ENCODE data around the gene SOCS3.

The SOCS3 gene

DNA sequence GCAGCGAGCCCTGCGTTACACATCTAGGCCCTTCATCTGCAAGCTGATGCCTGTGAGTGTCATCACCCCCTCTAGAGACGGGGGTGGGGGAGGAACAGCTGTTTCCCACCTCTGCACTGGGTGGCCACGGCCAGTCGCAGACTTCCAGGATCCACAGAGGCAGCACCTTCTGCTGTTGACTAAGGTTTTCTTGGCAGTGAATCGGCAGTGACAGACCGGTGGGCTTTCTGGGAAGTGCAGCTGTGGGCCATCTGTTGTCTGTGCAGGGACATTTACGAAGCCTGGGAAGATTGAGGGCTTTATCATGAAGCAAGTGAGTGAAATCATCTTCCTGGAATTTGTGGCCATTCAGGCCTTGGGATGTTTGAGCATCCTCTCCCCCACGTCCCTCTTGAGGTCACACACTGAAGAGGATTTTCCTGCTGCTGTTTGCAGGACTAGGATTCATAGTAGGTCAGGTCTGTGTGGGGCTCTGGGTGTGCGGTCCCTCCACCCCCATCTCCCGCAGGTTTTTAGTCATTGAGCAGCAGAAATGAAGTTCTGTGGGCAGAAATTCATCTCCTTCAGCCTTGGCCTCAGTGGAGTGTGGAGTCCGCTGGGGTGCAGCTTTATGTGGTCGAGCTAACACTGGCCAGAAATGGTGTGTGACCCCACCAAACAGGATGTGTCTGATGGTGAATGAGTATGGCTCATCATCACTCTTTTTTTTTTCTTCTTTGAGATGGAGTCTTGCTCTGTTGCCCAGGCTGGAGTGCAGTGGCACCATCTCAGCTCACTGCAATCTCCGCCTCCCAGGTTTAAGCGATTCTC is 30.6 kb upstream of the SOCS3 start:
- no peak for DNase-seq

- DNase-seq = no peak
Measured at GRCh38 chr17:78387977-78388941, 28.4 kb upstream of the SOCS3 start.

DNA sequence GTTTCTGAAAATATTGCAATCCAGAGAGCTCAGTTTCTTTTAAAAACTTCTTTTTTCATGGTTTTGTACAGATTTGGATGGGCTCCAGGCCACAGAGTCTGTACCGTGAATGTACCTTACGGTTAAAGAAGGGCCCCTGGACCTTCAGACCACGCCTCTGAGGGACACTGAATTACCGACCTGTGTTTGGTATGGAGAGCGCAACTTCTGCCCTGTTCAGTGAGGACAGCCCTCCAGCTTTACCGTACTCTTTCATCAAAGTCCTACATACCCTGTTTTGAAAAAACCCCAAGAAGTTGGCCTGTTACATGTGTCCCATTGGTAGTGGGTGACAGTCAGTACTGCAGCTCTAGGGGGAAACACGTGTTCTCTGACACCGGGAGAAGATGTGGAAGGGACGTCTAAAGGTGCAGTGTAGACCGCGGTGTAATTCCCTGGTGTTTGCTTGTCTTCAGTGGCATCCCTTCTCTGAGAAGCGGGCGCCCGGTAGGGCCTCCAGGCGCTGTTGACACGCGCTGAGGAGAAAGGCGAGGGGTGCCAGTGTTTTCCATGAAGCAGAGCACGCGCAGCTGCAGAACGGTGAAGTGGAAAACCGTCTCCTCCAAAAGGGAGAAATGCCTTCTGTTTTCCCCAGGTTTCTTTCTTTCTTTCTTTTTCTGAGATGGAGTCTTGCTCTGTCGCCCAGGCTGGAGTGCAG is 24.8 kb upstream of the SOCS3 start:
- DNase-seq = no peak

GRCh38 chr17:78383725-78384471 is 24.0 kb upstream of the SOCS3 start:
- DNase-seq = peak; percentile 60

DNA sequence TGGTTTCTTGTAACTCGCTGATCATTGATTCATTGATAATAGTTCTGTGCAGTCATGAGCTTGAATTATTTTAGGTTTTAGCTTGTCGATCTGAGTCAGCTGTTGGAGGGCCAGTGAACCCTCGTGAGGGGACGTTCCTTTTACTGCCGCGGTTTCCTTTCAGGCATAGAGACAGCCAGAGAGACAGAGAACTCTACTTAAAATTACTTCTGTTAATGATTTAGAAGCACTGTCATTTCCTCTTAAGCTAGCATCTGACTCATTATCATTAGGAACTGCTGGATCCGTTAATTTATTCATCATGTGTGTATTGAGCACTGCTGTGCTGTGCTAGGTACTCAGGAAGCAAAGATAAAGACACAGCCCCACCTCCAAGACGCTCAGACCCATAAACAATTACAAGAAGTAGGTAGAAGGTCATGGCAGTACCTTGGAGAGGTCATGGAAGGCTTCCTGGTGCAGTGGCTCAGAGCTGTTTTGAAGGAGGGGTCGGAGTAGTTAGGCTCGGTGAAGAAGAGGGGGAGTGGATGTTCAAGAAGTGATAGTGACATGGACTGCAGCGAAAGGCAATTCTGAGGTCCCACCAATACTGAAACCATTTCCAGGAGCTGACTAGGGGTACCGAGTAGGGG is 21.8 kb upstream of the SOCS3 start:
- peak; percentile 50 for DNase-seq

- no peak for DNase-seq
Measured at GRCh38 chr17:78380370-78380769, 20.5 kb upstream of the SOCS3 start.

DNA sequence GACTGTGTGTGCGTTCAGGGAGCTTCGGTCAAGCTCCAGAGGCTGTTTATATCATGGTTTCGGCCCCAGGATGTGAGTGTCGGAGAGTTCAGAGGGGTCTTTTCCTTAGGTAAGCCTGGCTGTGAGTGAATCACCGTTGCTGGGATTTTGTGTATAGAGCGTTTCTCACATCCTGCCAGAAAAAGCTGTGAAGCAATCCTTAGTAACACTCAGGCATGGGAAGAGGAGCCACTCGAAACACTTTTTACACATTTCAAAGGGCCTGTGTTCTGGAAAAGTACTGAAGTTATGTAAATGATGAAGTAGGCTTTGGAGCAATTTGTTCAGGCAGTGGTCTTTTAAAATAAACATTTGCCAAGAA is 19.2 kb upstream of the SOCS3 start:
- no peak for DNase-seq

GRCh38 chr17:78378225-78379130 is 18.6 kb upstream of the SOCS3 start, which contains the start of gene PGS1:
PGS1 (plus strand) TSS chr17:78378649; CDS start chr17:78378666, 17 bp downstream.
- DNase-seq = peak; percentile 83

DNA sequence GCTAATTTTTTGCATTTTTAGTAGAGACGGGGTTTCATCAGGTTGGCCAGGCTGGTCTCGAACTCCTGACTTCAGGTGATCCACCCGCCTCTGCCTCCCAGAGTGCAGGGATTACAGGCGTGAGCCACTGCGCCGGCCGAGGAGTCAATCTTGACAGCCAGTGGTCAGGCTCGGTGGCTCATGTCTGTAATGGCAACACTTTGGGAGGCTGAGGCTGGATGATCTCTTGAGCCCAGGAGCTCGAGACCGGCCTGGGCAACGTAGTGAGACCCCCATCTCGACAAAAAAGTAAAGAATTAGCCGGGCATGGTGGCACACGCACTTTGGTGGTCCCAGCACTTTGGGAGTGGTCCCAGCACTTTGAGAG is 18.0 kb upstream of the SOCS3 start:
- DNase-seq = no peak

DNA sequence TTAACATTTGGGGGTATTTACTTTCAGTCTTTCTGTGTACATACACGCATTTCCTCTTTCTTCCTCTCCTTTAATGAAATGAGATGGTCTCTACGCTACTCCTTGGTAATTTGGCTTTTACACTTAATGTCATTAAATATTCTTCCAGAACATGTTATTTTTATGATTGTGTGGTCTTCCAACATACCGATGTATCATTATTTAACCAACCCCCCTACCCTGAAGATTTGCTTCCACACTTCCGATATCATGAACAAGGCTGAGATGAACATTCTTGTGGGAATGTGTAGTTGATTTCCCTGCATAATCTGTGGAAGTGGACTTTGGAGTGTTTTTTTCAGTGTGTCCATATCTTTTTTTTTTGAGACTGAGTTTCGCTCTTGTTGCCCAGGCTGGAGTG is 16.3 kb upstream of the SOCS3 start:
- no peak for DNase-seq

GRCh38 chr17:78375401-78376151 is 15.7 kb upstream of the SOCS3 start:
- no peak for DNase-seq

DNA sequence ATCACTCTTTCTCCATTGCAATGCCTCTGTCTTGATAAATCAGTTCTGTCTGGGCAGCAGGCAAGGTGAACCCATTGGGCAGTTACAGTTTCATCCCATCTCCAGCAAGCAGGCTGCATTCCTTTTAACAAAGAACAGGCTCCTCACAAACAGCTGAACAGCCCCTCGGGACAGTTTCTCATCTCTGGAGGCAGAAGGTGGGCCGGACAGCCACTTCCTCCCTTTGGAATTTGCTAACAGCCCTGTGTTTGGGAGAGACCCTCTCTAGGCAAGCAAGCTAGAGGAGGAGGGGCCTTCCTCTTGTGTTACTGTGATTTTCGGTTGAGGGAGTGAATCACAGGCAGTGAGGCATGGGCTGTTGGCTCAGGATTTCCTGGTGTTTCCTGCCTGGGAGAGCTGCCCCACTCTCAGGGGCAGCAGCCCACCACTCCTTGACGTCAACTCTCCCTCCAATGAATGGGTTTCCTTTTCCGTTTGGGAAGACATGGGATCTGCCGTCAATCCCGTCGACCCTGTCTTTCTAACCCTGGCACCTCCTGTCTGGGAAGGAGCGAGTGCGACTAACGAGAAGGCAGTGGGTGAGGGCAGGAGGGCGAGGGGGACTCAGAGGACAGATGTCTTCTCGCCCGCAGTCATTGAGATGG is 14.9 kb upstream of the SOCS3 start:
- no peak for DNase-seq

GRCh38 chr17:78374189-78374588 is 14.3 kb upstream of the SOCS3 start:
- DNase-seq = no peak

DNA sequence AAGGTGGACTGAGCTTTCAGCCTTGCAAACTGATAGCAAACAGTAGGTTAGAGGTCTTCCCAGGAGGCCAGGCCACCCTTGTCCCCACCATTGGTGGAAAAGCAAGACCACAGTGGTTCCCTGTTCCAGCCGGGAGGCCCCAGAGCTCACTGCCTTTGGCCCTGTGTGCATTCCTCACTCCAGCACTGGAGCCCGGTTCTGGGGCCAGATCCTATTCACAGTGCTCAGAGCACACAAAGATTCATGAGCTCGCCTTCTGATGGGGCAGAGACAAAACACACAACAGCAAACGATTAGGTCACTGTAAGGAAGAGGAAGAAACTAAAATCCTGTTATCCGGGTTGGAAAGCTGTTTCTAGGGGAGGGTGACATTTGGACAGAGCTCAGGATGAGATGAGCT is 13.0 kb upstream of the SOCS3 start:
- no peak for DNase-seq

- no peak for DNase-seq
Measured at GRCh38 chr17:78371056-78371455, 11.2 kb upstream of the SOCS3 start.

GRCh38 chr17:78369791-78370381 is 10.0 kb upstream of the SOCS3 start:
- no peak for DNase-seq

DNA sequence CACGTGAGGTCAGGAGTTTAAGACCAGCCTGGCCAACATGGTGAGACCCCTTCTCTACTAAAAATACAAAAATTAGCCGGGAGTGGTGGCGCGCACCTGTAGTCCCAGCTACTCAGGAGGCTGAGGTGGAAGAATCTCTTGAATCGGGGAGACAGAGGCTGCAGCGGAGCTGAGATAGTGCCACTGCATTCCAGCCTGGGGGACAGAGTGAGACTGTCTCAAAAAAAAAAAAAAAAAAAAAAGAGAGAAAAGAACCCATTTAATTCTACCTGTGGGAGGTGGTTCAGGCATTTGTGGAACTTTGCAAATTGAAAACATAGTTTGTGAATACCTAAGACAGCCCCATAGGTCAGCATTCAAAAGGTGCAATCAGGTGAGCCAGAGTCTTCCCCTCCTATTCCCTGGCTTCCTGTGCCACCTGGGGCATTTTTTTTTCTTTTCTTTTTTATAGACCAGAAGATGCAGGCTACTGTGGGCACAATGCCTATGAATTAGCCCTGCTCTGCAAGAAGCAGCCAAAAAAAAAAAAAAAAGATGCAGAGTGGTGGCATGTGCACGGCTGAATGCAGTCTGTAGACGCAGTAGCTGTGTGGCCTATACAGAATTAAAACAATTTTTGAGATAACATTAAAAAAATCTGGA is 9.1 kb upstream of the SOCS3 start:
- DNase-seq = no peak

DNA sequence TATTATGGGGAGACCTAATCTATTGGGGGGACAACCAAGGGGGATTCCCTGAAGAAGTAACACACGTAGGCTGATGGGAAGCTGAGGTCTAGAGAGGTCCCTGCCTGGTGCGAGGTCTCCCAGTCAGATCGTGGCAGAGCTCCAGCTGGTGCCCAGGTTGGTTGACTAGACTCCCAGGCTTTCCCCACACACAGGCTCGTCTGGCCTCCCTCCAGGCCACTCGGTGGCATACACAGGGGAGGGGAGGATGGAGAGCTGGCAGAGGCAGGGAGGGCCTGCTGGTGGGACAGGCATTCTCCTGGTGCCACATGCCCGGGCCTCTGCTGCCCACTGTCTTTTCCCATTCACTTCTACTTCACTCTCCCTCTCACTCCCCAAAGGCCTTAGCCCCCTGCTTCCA is 8.5 kb upstream of the SOCS3 start:
- DNase-seq = no peak

GRCh38 chr17:78367193-78367592 is 7.3 kb upstream of the SOCS3 start:
- no peak for DNase-seq
